Measurements from ENCODE around the gene SDHB. TPM values are rescaled to one million over a fixed set of nuclear protein-coding genes. Genes with fewer than 3 reads are reported as not detected.

SDHB gene
- polyA plus RNA-seq, 1 experiment, result 232 TPM

GRCh38 chr1:16991571-16991970 is 62.3 kb downstream of the SDHB start:
- no peak overlapping the region for H3K27ac ChIP-seq (ENCODE audit: low read depth, low read length)
- CTCF ChIA-PET, result interaction anchor here (0.5 kb wide), 1 partner anchor 60 kb away, joined by 3 read pairs; no protein-coding TSS in a partner anchor
- DNase-seq (ENCODE audit: low read depth, low spot score), result no peak
- POLR2A ChIA-PET, result interaction anchor here (0.7 kb wide), 1 partner anchor 11 kb away, joined by 3 read pairs; the partner anchor contains the start of gene MFAP2
- H3K9me3 ChIP-seq (ENCODE audit: control insufficient read depth, insufficient read depth, low read length), result no peaks in the 10 kb centered on the region; the same call in 1 of the 2 replicates
- no peaks in the 10 kb centered on the region for H3K27me3 ChIP-seq (ENCODE audit: control insufficient read depth, insufficient read depth, low read length)
- no peak for TF ChIP-seq CTCF (IDR thresholded peaks at IDR 0.05; ENCODE audit: low read depth, low read length)
- no peak overlapping the region for H3K4me3 ChIP-seq (ENCODE audit: low read depth, low read length)

GRCh38 chr1:16989676-16990391 is 64.0 kb downstream of the SDHB start:
- H3K9me3 ChIP-seq (ENCODE audit: control insufficient read depth, insufficient read depth, low read length), result no peaks in the 10 kb centered on the region; the same call in 1 of the 2 replicates
- no peak overlapping the region for H3K27ac ChIP-seq (ENCODE audit: low read depth, low read length)
- CTCF ChIA-PET, result no interaction called here
- DNase-seq (ENCODE audit: low read depth, low spot score), result no peak
- no peaks in the 10 kb centered on the region for H3K27me3 ChIP-seq (ENCODE audit: control insufficient read depth, insufficient read depth, low read length)
- TF ChIP-seq CTCF (IDR thresholded peaks at IDR 0.05; ENCODE audit: low read depth, low read length), result no peak
- no peak overlapping the region for H3K4me3 ChIP-seq (ENCODE audit: low read depth, low read length)
- POLR2A ChIA-PET, result interaction anchor here (1.6 kb wide), 1 partner anchor 10 kb away, joined by 5 read pairs; the partner anchor contains the start of gene MFAP2

GRCh38 chr1:16988210-16988609 is 65.6 kb downstream of the SDHB start:
- CTCF ChIA-PET, result no interaction called here
- POLR2A ChIA-PET, result interaction anchor here (0.5 kb wide), 1 partner anchor 45 kb away, joined by 4 read pairs; no protein-coding TSS in a partner anchor
- no peaks in the 10 kb centered on the region; the same call in 1 of the 2 replicates for H3K9me3 ChIP-seq (ENCODE audit: control insufficient read depth, insufficient read depth, low read length)
- no peaks in the 10 kb centered on the region for H3K27me3 ChIP-seq (ENCODE audit: control insufficient read depth, insufficient read depth, low read length)
- H3K4me3 ChIP-seq (ENCODE audit: low read depth, low read length), result no peak overlapping the region
- no peak overlapping the region for H3K27ac ChIP-seq (ENCODE audit: low read depth, low read length)
- TF ChIP-seq CTCF (IDR thresholded peaks at IDR 0.05; ENCODE audit: low read depth, low read length), result no peak
- DNase-seq (ENCODE audit: low read depth, low spot score), result no peak

GRCh38 chr1:16986962-16987361 is 66.9 kb downstream of the SDHB start:
- peak; percentile 29; the same call in 1 of the 2 replicates for TF ChIP-seq CTCF (IDR thresholded peaks at IDR 0.05; ENCODE audit: low read depth, low read length)
- H3K27ac ChIP-seq (ENCODE audit: low read depth, low read length), result no peak overlapping the region
- DNase-seq (ENCODE audit: low read depth, low spot score), result no peak
- ChIA-PET POLR2A (no interaction called here), CTCF (interaction anchor here (1.2 to 1.5 kb wide), 3 partner anchors 9 to 26 kb away, joined by 3 to 5 read pairs (median 3); no protein-coding TSS in a partner anchor)
- H3K4me3 ChIP-seq (ENCODE audit: low read depth, low read length), result no peak overlapping the region
- no peaks in the 10 kb centered on the region for H3K27me3 ChIP-seq (ENCODE audit: control insufficient read depth, insufficient read depth, low read length)
- H3K9me3 ChIP-seq (ENCODE audit: control insufficient read depth, insufficient read depth, low read length), result no peaks in the 10 kb centered on the region; the same call in 1 of the 2 replicates

GRCh38 chr1:16986560-16986959 is 67.3 kb downstream of the SDHB start:
- Histone ChIP-seq H3K4me3 (ENCODE audit: low read depth, low read length) (no peak overlapping the region), H3K27me3 (ENCODE audit: control insufficient read depth, insufficient read depth, low read length) (no peaks in the 10 kb centered on the region), H3K9me3 (ENCODE audit: control insufficient read depth, insufficient read depth, low read length) (no peaks in the 10 kb centered on the region; the same call in 1 of the 2 replicates), H3K27ac (ENCODE audit: low read depth, low read length) (no peak overlapping the region)
- no peak for TF ChIP-seq CTCF (IDR thresholded peaks at IDR 0.05; ENCODE audit: low read depth, low read length)
- no peak for DNase-seq (ENCODE audit: low read depth, low spot score)
- ChIA-PET POLR2A (no interaction called here), CTCF (interaction anchor here (1.2 to 1.5 kb wide), 3 partner anchors 9 to 26 kb away, joined by 3 to 5 read pairs (median 3); no protein-coding TSS in a partner anchor)

All from AG04450 (cell line).